Measurements from ENCODE around the gene FZD2.
A peak's percentile ranks its signal among the peaks of the same experiment; 100 is the strongest.
"Not testable (repeated sequence)": the region's sequence is repeated elsewhere in the genome, so short reads cannot be mapped to it uniquely, and the experiment has no call there.

FZD2 gene

GRCh38 chr17:44581868-44582267 is 24.6 kb downstream of the FZD2 start:
- DNase-seq (ENCODE audit: extremely low read depth, insufficient read length) = no peak
- no peaks in the 10 kb centered on the region for H3K36me3 ChIP-seq (ENCODE audit: control insufficient read depth, insufficient read depth, low read length)
- H3K27me3 ChIP-seq (replicated peaks; ENCODE audit: control insufficient read depth, insufficient read depth, low read length) = no peaks in the 10 kb centered on the region; the same call in 1 of the 2 replicates
- no peak overlapping the region for H3K4me3 ChIP-seq (replicated peaks; ENCODE audit: low read depth, low read length)
- peak; percentile 20 for TF ChIP-seq CTCF (IDR thresholded peaks at IDR 0.05; ENCODE audit: insufficient read depth, low read length, poor library complexity, severe bottlenecking)

GRCh38 chr17:44584443-44584842 is 27.2 kb downstream of the FZD2 start:
- no peaks in the 10 kb centered on the region; the same call in none of the 2 replicates for H3K27me3 ChIP-seq (replicated peaks; ENCODE audit: control insufficient read depth, insufficient read depth, low read length)
- H3K4me3 ChIP-seq (replicated peaks; ENCODE audit: low read depth, low read length) = no peak overlapping the region
- TF ChIP-seq CTCF (IDR thresholded peaks at IDR 0.05; ENCODE audit: insufficient read depth, low read length, poor library complexity, severe bottlenecking) = no peak
- no peak for DNase-seq (ENCODE audit: extremely low read depth, insufficient read length)
- H3K36me3 ChIP-seq (ENCODE audit: control insufficient read depth, insufficient read depth, low read length) = no peaks in the 10 kb centered on the region

DNA sequence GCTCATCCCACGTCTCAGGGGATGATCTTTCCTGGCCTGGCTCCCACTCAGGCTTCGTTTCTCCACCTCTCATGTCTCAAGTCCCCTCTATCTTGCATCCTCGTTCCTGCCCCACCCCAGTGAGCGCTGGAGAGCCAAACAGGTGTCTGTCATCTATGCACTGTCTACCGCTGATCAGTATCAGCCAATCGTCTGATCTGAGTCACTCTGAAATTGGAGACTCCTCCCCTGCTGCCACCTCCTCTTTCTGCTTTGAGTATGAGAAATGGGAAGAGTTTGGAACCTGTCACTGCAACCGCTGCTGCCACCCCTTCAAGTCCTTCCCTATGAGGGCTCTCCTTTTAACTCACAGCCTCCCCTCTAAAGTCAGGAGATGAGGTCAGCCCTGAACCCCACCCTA is 28.0 kb downstream of the FZD2 start:
- Histone ChIP-seq H3K36me3 (ENCODE audit: control insufficient read depth, insufficient read depth, low read length) (no peaks in the 10 kb centered on the region), H3K4me3 (replicated peaks; ENCODE audit: low read depth, low read length) (no peak overlapping the region), H3K27me3 (replicated peaks; ENCODE audit: control insufficient read depth, insufficient read depth, low read length) (no peaks in the 10 kb centered on the region; the same call in none of the 2 replicates)
- no peak for TF ChIP-seq CTCF (IDR thresholded peaks at IDR 0.05; ENCODE audit: insufficient read depth, low read length, poor library complexity, severe bottlenecking)
- DNase-seq (ENCODE audit: extremely low read depth, insufficient read length) = no peak

DNA sequence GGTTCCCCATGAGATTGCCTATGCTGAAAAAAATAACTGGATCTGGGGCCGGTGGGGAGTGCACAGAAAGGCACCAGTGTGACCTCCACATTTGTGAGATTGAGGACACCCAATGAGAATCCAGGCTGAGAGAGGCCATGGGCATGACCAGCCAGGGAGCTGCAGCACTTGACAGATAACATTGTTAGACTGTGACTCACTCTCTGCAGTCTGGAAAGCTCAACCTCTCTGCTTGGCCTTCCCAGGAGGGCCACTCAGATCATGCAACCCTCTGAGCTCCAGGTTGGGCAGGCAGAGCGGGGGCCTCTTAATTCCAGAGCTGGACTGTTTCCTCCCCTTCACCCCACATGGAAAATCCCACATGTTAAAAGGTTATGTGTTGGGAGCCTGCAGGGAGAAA is 30.1 kb downstream of the FZD2 start:
- no peaks in the 10 kb centered on the region; the same call in 1 of the 2 replicates for H3K27me3 ChIP-seq (replicated peaks; ENCODE audit: control insufficient read depth, insufficient read depth, low read length)
- DNase-seq (ENCODE audit: extremely low read depth, insufficient read length) = no peak
- H3K4me3 ChIP-seq (replicated peaks; ENCODE audit: low read depth, low read length) = no peak overlapping the region
- no peaks in the 10 kb centered on the region for H3K36me3 ChIP-seq (ENCODE audit: control insufficient read depth, insufficient read depth, low read length)
- no peak for TF ChIP-seq CTCF (IDR thresholded peaks at IDR 0.05; ENCODE audit: insufficient read depth, low read length, poor library complexity, severe bottlenecking)

- no peak for TF ChIP-seq CTCF (IDR thresholded peaks at IDR 0.05; ENCODE audit: insufficient read depth, low read length, poor library complexity, severe bottlenecking)
- Histone ChIP-seq H3K27me3 (replicated peaks; ENCODE audit: control insufficient read depth, insufficient read depth, low read length) (no peaks in the 10 kb centered on the region; the same call in 1 of the 2 replicates), H3K4me3 (replicated peaks; ENCODE audit: low read depth, low read length) (no peak overlapping the region), H3K36me3 (ENCODE audit: control insufficient read depth, insufficient read depth, low read length) (no peaks in the 10 kb centered on the region)
- DNase-seq (ENCODE audit: extremely low read depth, insufficient read length) = no peak
Observed at GRCh38 chr17:44589316-44590071, 32.2 kb downstream of the FZD2 start.

DNA sequence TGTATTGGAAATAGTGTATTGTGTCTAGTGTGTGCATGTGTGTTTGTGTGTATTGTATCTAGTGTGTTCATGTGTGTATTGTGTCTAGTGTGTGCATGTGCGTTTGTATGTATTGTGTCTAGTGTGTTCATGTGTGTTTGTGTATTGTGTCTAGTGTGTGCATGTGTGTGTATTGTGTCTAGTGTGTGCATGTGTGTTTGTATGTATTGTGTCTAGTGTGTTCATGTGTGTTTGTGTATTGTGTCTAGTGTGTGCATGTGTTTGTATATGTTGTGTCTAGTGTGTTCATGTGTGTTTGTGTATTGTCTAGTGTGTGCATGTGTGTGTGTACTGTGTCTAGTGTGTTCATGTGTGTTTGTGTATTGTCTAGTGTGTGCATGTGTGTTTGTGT is 32.8 kb downstream of the FZD2 start:
- not testable (repeated sequence) for H3K4me3 ChIP-seq (replicated peaks; ENCODE audit: low read depth, low read length); DNase-seq (ENCODE audit: extremely low read depth, insufficient read length); H3K27me3 ChIP-seq (replicated peaks; ENCODE audit: control insufficient read depth, insufficient read depth, low read length); H3K36me3 ChIP-seq (ENCODE audit: control insufficient read depth, insufficient read depth, low read length)

DNA sequence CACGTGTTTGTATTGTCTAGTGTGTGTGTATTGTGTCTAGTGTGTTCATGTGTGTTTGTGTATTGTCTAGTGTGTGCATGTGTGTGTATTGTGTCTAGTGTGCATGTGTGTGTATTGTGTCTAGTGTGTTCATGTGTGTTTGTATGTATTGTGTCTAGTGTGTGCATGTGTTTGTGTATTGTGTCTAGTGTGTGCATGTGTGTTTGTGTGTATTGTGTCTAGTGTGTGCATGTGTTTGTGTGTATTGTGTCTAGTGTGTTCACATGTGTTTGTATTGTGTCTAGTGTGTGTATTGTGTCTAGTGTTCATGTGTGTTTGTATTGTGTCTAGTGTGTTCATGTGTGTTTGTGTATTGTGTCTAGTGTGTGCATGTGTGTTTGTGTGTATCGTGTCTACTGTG is 33.5 kb downstream of the FZD2 start:
- not testable (repeated sequence) for DNase-seq (ENCODE audit: extremely low read depth, insufficient read length); H3K27me3 ChIP-seq (replicated peaks; ENCODE audit: control insufficient read depth, insufficient read depth, low read length)

More for the DNA sequence above, 33.5 kb downstream of the FZD2 start:
- not testable (repeated sequence) for H3K4me3 ChIP-seq (replicated peaks; ENCODE audit: low read depth, low read length); H3K36me3 ChIP-seq (ENCODE audit: control insufficient read depth, insufficient read depth, low read length)

All from GM06990 (cell line).